Measurements from ENCODE around the gene NPPC. TPM values are rescaled to one million over a fixed set of nuclear protein-coding genes. Genes with fewer than 3 reads are reported as not detected.
A peak's percentile ranks its signal among the peaks of the same experiment; 100 is the strongest.

The NPPC gene
- total RNA-seq, 2 experiments from 2014 or later, result not detected

- no peak for DNase-seq (ENCODE audit: low spot score)
- ChIA-PET CTCF (ENCODE audit: unreplicated experiment) (no interaction called here), POLR2A (no interaction called here)
- Histone ChIP-seq H3K4me2 (ENCODE audit: low read length) (peak overlapping the region; percentile 21; the same call in 1 of the 2 replicates), H3K4me1 (ENCODE audit: insufficient read depth, low read length, poor library complexity, severe bottlenecking) (no peaks in the 10 kb centered on the region), H3K4me3 (ENCODE audit: low read depth, low read length, poor library complexity, severe bottlenecking) (no peak overlapping the region), H3K9me2 (ENCODE audit: insufficient read depth, low read length) (no peaks in the 10 kb centered on the region), H3K79me2 (ENCODE audit: insufficient read depth, low read depth, low read length) (no peaks in the 10 kb centered on the region), H2AFZ (ENCODE audit: low read length) (no peak overlapping the region), H3K27ac (ENCODE audit: low read depth, low read length, poor library complexity, severe bottlenecking) (no peak overlapping the region), H3K9me3 (ENCODE audit: low read length) (no peaks in the 10 kb centered on the region), H4K20me1 (ENCODE audit: insufficient read depth, low read length) (no peaks in the 10 kb centered on the region), H3K36me3 (ENCODE audit: insufficient read depth, low read length) (no peaks in the 10 kb centered on the region)
- no peak for TF ChIP-seq EZH2phosphoT487 (IDR thresholded peaks at IDR 0.05; ENCODE audit: borderline replicate concordance, low read depth, low read length)
- TF ChIP-seq CTCF (conservative IDR thresholded peaks at IDR 0.05; ENCODE audit: low read length), result no peak
- no TSS peak for BruUV-seq (replicated peaks)
- intact Hi-C loops (cut with micrococcal nuclease; ENCODE audit: unreplicated experiment), result loop anchor here (1.0 kb wide), 1 partner anchor 400 kb away; no protein-coding TSS in a partner anchor
Measured at GRCh38 chr2:231926761-231927565, 767 bp upstream of the NPPC start.

GRCh38 chr2:231925303-231926179 is 655 bp downstream of the NPPC start:
- peak; percentile 67 for DNase-seq (ENCODE audit: low spot score)
- Histone ChIP-seq H3K4me3 (ENCODE audit: low read depth, low read length, poor library complexity, severe bottlenecking) (no peak overlapping the region), H3K4me2 (ENCODE audit: low read length) (peak overlapping the region; percentile 37; the same call in 1 of the 2 replicates), H3K79me2 (ENCODE audit: insufficient read depth, low read depth, low read length) (no peaks in the 10 kb centered on the region), H3K9me3 (ENCODE audit: low read length) (no peaks in the 10 kb centered on the region), H3K36me3 (ENCODE audit: insufficient read depth, low read length) (no peaks in the 10 kb centered on the region), H2AFZ (ENCODE audit: low read length) (no peak overlapping the region), H4K20me1 (ENCODE audit: insufficient read depth, low read length) (no peaks in the 10 kb centered on the region), H3K9me2 (ENCODE audit: insufficient read depth, low read length) (no peaks in the 10 kb centered on the region), H3K4me1 (ENCODE audit: insufficient read depth, low read length, poor library complexity, severe bottlenecking) (no peaks in the 10 kb centered on the region), H3K27ac (ENCODE audit: low read depth, low read length, poor library complexity, severe bottlenecking) (no peak overlapping the region)
- CTCF ChIA-PET (ENCODE audit: unreplicated experiment), result no interaction called here
- POLR2A ChIA-PET, result no interaction called here
- no peak for TF ChIP-seq EZH2phosphoT487 (IDR thresholded peaks at IDR 0.05; ENCODE audit: borderline replicate concordance, low read depth, low read length)
- peak; percentile 84 for TF ChIP-seq CTCF (conservative IDR thresholded peaks at IDR 0.05; ENCODE audit: low read length)
- intact Hi-C loops (cut with micrococcal nuclease; ENCODE audit: unreplicated experiment), result loop anchor here (1.0 kb wide), 2 partner anchors 217 to 402 kb away; no protein-coding TSS in a partner anchor
- BruUV-seq (replicated peaks), result no TSS peak

Measured in OCI-LY7 (cell line).